Left lung (tissue), 10 donors: ENCODE results near the gene MTAP. TPM values are rescaled to one million over a fixed set of nuclear protein-coding genes. Genes with fewer than 3 reads are reported as not detected.

Source experiments
- ATAC-seq: fragments of 200-7000 bp; cut with Tn5 transposase; one replicate; pipeline ENCODE4 v1.9.1; 2020; ENCODE audit warnings: moderate library complexity
- DNase-seq, 4 donors: peaks; one replicate each; pipeline ENCODE4 v3.0.0-alpha.2; 2013 to 2020
- H3K27ac ChIP-seq, 2 donors: fragments of 200-600 bp; sonication (generic) in 1 of 2; one replicate each; pipeline versions ENCODE4 v1.5.0 to v1.8.0; 2020 to 2021
- H3K27me3 ChIP-seq, 2 donors: fragments of 200-600 bp; sonication (generic) in 1 of 2; one replicate each; pipeline versions ENCODE4 v1.5.0 to v1.8.0; 2020 to 2021
- H3K36me3 ChIP-seq, 2 donors: fragments of 200-600 bp; sonication (generic) in 1 of 2; one replicate each; pipeline versions ENCODE4 v1.5.0 to v1.8.0; 2020 to 2021
- H3K4me1 ChIP-seq, 2 donors: fragments of 200-600 bp; one replicate each; pipeline ENCODE4 v1.8.0; 2021
- H3K4me3 ChIP-seq, 2 donors: fragments of 200-600 bp; sonication (generic) in 1 of 2; one replicate each; pipeline versions ENCODE4 v1.5.0 to v1.8.0; 2020 to 2021; ENCODE audit warnings: mild to moderate bottlenecking in 1 of 2
- H3K9me3 ChIP-seq, 2 donors: fragments of 200-600 bp; sonication (generic) in 1 of 2; one replicate each; pipeline versions ENCODE4 v1.5.0 to v1.8.0; 2020 to 2021
- intact Hi-C, 2 donors: fragments of 100-400 bp; cut with DNase I; formaldehyde crosslinking; loops; one replicate each; pipeline versions ENCODE4 v1.11.2 to v1.14.2; 2022
- polyA plus RNA-seq, 6 donors: library from polyadenylated mRNA; unstranded; fragments of 120-200 nt; gene quantifications; one replicate each; pipeline ENCODE4 v1.2.1, GENCODE V29; 2013; ENCODE audit not compliant: insufficient read length in 6 of 6
- total RNA-seq, 2 donors: library from RNA; stranded (reverse); fragmentation: NEBNext Ultra II Directional; extraction: Animal tissue kit (Norgen Biotek cat#: 25700); gene quantifications; one replicate each; pipeline ENCODE4 v1.2.1, GENCODE V29; 2021
- TF ChIP-seq, protein P1 (sequence below), 2 donors: fragments of 200-600 bp; sonication (generic) in 1 of 2; IDR thresholded peaks; one replicate each; pipeline versions ENCODE4 v1.5.0 to v1.8.0; 2021; ENCODE audit warnings: antibody characterized with exemption in 2 of 2
- donor health status: DM: no; HTN: yes; CAD: no.
- donor health status: DM: no; HTN: no; CAD: no.

The MTAP gene
- total and polyA plus RNA-seq, 8 donors: 34.0 to 44.6 (median 36.7) TPM

DNA sequence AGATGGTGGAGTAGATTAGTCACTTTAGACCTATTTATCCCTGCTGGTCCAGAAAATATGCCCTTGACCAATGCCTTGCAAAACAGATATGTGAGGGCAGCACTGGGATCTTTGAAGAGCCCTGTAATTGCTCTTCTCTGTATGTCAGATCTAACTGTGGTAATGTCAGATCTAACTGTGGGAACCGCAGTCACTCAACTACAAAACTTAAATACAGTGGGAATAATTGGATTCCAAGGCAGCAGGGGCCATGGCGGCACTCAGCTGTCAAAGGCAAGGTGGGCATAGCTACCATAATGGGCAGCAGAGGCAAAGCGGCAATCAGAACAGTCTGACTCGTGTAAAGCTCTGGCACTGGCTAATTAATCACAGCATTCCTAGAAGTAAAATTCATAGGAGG, 46.2 kb downstream of the MTAP start:
- intact Hi-C loops: no loop called here
- TF ChIP-seq, protein P1, sequence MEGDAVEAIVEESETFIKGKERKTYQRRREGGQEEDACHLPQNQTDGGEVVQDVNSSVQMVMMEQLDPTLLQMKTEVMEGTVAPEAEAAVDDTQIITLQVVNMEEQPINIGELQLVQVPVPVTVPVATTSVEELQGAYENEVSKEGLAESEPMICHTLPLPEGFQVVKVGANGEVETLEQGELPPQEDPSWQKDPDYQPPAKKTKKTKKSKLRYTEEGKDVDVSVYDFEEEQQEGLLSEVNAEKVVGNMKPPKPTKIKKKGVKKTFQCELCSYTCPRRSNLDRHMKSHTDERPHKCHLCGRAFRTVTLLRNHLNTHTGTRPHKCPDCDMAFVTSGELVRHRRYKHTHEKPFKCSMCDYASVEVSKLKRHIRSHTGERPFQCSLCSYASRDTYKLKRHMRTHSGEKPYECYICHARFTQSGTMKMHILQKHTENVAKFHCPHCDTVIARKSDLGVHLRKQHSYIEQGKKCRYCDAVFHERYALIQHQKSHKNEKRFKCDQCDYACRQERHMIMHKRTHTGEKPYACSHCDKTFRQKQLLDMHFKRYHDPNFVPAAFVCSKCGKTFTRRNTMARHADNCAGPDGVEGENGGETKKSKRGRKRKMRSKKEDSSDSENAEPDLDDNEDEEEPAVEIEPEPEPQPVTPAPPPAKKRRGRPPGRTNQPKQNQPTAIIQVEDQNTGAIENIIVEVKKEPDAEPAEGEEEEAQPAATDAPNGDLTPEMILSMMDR (IDR thresholded peaks at IDR 0.05): no peak
- peaks cover 0 to 40% of the 10 kb centered on the region in 2 donors for H3K9me3 ChIP-seq
- DNase-seq (no peak), ATAC-seq (no peak)
- H3K4me3 ChIP-seq: no peak overlapping the region
- H3K36me3 ChIP-seq: peaks cover 0 to 11% of the 10 kb centered on the region in 2 donors
- no peak overlapping the region for H3K27ac ChIP-seq
- no peaks in the 10 kb centered on the region for H3K27me3 ChIP-seq
- H3K4me1 ChIP-seq: no peaks in the 10 kb centered on the region

DNA sequence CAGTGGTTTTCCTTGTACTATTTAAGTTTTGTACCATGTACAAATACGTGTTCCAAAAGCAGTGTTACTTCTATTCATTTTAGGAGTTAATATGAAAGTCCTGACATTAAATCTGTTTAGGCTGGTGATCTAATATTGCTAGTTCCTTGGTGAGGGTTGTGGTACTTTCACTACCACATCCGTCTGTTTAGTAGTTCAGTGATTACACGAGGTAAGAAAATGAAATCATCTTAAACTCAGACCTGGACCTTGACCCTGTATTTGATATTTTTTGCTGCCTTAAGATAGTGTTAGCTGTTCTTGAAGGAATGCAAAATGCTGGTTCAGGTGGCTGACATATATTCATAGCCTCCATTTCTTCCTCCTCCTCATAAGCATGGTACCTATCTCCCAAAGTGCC, 50.3 kb downstream of the MTAP start:
- Histone ChIP-seq H3K27me3 (no peaks in the 10 kb centered on the region), H3K27ac (no peak overlapping the region), H3K4me1 (no peaks in the 10 kb centered on the region), H3K4me3 (no peak overlapping the region), H3K36me3 (peaks cover 0 to 36% of the 10 kb centered on the region in 2 donors), H3K9me3 (peaks cover 0 to 12% of the 10 kb centered on the region in 2 donors)
- ATAC-seq (no peak), DNase-seq (no peak)
- TF ChIP-seq, protein P1 (IDR thresholded peaks at IDR 0.05): no peak
- intact Hi-C loops: no loop called here

DNA sequence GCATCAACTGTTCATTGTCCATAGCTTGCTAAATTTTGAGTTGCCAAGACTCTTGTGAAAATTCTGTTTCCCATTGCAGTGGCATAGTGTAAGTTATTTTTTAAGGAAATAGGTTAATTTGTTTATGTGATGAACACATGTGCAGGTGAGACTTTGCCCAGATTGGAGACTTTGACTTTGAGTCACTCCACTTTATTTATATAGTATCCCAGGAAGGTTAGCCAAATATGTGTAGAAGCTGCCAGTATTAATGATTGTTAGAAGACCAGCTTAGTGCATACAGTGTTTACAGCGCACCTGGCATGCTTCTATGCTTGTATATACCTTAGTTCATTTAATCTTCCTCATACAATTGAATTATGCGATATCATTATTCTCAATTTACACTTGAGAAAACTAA, 51.0 kb downstream of the MTAP start:
- no peaks in the 10 kb centered on the region for H3K27me3 ChIP-seq
- TF ChIP-seq, protein P1 (IDR thresholded peaks at IDR 0.05): no peak
- H3K4me1 ChIP-seq: no peaks in the 10 kb centered on the region
- ATAC-seq (peak; percentile 29), DNase-seq (no peak)
- intact Hi-C loops: no loop called here
- peaks cover 0 to 5% of the 10 kb centered on the region in 2 donors for H3K9me3 ChIP-seq
- peaks cover 0 to 36% of the 10 kb centered on the region in 2 donors for H3K36me3 ChIP-seq
- H3K27ac ChIP-seq: no peak overlapping the region
- H3K4me3 ChIP-seq: no peak overlapping the region

DNA sequence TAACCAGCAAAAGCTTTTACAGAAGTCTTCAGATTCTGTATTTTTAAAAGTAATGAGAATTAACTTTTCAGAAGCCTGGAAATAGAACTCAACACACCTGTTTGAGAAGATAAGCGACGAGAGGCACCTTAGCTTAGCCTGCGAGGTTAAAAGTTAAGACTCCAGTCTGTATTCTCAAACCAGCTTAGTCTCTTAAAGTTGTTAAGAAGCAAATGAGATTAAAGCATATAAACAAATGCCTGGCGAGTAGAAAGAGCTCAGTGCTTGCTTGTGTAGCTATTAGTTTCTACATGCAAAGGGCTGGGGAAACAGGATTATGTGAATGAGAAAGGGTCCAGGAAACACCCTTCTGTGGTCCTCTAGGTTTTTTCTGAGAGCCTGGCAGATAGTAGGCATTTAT, 51.7 kb downstream of the MTAP start:
- no peak overlapping the region for H3K4me3 ChIP-seq
- TF ChIP-seq, protein P1 (IDR thresholded peaks at IDR 0.05): no peak
- H3K27ac ChIP-seq: peak overlapping the region in 1 of 2 donors; percentile 44
- DNase-seq (no peak), ATAC-seq (peak; percentile 60)
- H3K9me3 ChIP-seq: no peaks in the 10 kb centered on the region
- no peaks in the 10 kb centered on the region for H3K27me3 ChIP-seq
- no peaks in the 10 kb centered on the region for H3K4me1 ChIP-seq
- intact Hi-C loops: no loop called here
- H3K36me3 ChIP-seq: peaks cover 0 to 40% of the 10 kb centered on the region in 2 donors

DNA sequence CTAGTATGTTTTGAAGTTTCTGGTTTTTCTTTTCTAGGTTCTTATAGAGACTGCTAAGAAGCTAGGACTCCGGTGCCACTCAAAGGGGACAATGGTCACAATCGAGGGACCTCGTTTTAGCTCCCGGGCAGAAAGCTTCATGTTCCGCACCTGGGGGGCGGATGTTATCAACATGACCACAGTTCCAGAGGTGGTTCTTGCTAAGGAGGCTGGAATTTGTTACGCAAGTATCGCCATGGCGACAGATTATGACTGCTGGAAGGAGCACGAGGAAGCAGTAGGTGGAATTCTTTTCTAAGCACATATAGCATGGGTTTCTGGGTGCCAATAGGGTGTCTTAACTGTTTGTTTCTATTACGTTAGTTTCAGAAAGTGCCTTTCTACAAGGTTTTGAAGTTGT, 52.2 kb downstream of the MTAP start:
- Histone ChIP-seq H3K27me3 (no peaks in the 10 kb centered on the region), H3K27ac (peak overlapping the region in 1 of 2 donors; percentile 44), H3K4me1 (no peaks in the 10 kb centered on the region), H3K36me3 (peaks cover 0 to 45% of the 10 kb centered on the region in 2 donors), H3K4me3 (no peak overlapping the region), H3K9me3 (no peaks in the 10 kb centered on the region)
- intact Hi-C loops: no loop called here
- TF ChIP-seq, protein P1 (IDR thresholded peaks at IDR 0.05): no peak
- ATAC-seq (peak; percentile 94), DNase-seq (peak in 3 of 4 donors; percentile 4 to 71 (median 44))
